NT2/D1 (cell line): ENCODE measurements around the gene BMP6.

Experiments used
- YY1 ChIP-seq: IDR thresholded peaks from 2 replicates; pipeline ENCODE4 v1.6.1; 2011; ENCODE audit not compliant: insufficient read length, insufficient read depth
- ZNF274 ChIP-seq: IDR thresholded peaks from 2 replicates; pipeline ENCODE4 v1.6.1; 2011; ENCODE audit warnings: mild to moderate bottlenecking, low read depth, low read length

DNA sequence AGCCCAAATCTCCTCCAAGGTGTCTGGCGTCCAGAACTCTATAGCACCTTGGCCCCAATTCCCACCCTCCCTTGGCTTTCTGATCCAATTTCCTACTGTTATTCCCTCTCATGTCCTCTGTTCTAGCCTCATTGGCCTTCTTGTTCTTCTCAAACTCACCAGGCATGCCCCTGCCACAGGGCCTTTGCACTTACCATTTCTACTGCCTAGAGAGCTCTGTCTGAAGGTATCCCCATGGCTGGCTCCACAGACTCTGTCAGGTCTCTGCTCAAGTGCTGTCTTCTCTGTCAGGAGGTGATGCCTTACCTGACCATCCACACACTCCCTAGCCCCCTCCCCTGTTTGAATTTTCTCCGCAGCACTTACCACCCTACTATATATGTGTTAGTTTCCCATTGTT lies 5.6 kb upstream of the BMP6 start:
- TF ChIP-seq YY1 (no peak), ZNF274 (no peak)
